Muscle layer of duodenum (tissue), 2 donors: Measurements from ENCODE around the gene TRIM52.
"Not testable (repeated sequence)": the region's sequence is repeated elsewhere in the genome, so short reads cannot be mapped to it uniquely, and the experiment has no call there.

Experiments used
- H3K27ac ChIP-seq: one replicate; pipeline ENCODE4 v1.7.0; 2013; ENCODE audit warnings: mild to moderate bottlenecking, low read length
- H3K27me3 ChIP-seq: one replicate; pipeline ENCODE4 v1.7.0; 2013; ENCODE audit warnings: low read depth, mild to moderate bottlenecking, control low read depth, low read length
- H3K36me3 ChIP-seq, 2 donors: one replicate each; pipeline ENCODE4 v1.7.0; 2013; ENCODE audit warnings: low read length in 2 of 2, control low read depth in 1 of 2, mild to moderate bottlenecking in 1 of 2; ENCODE audit not compliant: insufficient read depth in 2 of 2, control insufficient read depth in 1 of 2
- H3K4me1 ChIP-seq, 2 donors: one replicate each; pipeline ENCODE4 v1.7.0; 2013; ENCODE audit warnings: low read length in 2 of 2, mild to moderate bottlenecking in 2 of 2, control low read depth in 1 of 2, moderate library complexity in 1 of 2; ENCODE audit not compliant: insufficient read depth in 2 of 2, control insufficient read depth in 1 of 2
- H3K4me3 ChIP-seq, 2 donors: one replicate each; pipeline ENCODE4 v1.7.0; 2013; ENCODE audit warnings: low read length in 2 of 2, low read depth in 1 of 2, mild to moderate bottlenecking in 1 of 2
- H3K9me3 ChIP-seq, 2 donors: one replicate each; pipeline ENCODE4 v1.7.0; 2013; ENCODE audit warnings: low read length in 2 of 2, control low read depth in 1 of 2, mild to moderate bottlenecking in 1 of 2; ENCODE audit not compliant: control insufficient read depth in 1 of 2
- donor health status: healthy.

TRIM52 gene

GRCh38 chr5:181271081-181271480 is 10.1 kb upstream of the TRIM52 start:
- no peak overlapping the region for H3K4me3 ChIP-seq
- H3K27ac ChIP-seq, result no peak overlapping the region
- no peaks in the 10 kb centered on the region for H3K36me3 ChIP-seq
- no peaks in the 10 kb centered on the region for H3K27me3 ChIP-seq
- H3K9me3 ChIP-seq, result no peaks in the 10 kb centered on the region
- H3K4me1 ChIP-seq, result no peaks in the 10 kb centered on the region

DNA sequence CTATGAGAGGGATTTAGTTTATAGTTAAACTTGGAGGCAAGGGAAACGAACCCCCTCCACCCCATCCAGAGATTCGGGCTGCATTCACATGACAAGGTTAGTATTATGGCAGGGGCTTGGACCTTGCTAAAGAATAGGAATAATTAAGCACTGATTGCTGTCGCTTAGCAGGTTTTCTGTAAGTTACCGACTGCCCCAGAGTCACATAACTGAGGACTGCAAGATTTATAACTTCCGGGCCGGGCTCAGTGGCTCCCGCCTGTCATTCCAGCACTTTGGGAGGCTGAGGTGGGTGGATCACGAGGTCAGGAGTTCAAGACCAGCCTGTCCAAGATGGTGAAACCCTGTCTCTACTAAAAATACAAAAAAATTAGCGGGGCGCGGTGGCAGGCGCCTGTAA is 7.0 kb upstream of the TRIM52 start:
- not testable (repeated sequence) for H3K27ac ChIP-seq, H3K4me3 ChIP-seq, H3K9me3 ChIP-seq, H3K27me3 ChIP-seq, H3K4me1 ChIP-seq
- peaks cover 6 to 17% of the 10 kb centered on the region in 2 donors for H3K36me3 ChIP-seq

DNA sequence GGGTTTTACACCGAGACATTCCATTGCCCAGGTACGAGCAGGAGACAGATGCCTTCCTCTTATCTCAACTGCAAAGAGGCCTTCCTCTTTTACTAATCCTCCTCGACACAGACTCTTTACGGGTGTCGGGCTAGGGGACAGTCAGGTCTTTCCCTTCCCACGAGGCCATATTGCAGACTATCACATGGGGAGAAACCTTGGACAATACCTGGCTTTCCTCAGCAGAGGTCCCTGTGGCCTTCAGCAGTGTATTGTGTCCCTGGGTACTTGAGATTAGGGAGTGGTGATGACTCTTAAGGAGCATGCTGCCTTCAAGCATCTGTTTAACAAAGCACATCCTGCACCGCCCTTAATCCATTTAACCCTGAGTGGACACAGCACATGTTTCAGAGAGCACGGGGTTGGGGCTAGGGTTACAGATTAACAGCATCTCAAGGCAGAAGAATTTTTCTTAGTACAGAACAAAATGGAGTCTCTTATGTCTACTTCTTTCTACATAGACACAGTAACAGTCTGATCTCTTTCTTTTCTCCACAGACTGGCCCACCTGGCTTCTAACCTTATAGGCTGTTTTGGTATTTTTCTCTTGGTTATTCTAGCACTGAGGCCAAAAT is 6.5 kb upstream of the TRIM52 start:
- H3K27me3 ChIP-seq, H3K27ac ChIP-seq, H3K4me3 ChIP-seq, H3K4me1 ChIP-seq, H3K9me3 ChIP-seq: not testable (repeated sequence)
- peaks cover 6 to 17% of the 10 kb centered on the region in 2 donors for H3K36me3 ChIP-seq

DNA sequence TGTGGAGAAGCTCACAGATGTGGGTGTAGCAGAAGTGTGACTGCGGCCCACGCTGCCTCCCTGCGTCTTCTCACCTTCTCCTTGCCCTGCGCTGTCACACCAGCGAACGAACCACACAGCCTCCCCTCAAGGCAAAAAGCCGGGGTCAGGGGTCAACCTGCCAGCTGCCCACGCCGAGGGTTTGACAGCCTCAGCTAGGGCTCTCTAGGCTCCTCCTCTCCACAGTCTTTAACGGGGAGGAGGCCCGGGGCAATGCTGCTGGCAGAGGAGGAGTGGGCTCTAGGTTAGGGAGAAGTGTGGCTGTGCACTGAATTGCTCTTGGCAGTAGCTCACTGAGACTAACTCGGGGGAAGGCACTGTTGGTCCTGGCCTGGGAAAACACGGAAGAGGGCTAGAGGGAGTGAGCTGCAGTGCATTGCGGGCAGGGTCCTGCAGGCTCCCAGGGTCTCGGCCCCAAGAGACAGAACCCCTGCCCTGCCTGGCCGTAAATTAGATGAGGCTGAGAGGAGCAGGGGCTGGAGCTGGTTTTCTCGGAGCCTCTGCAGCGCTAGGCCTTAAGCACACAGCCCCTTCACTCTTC is 4.2 kb upstream of the TRIM52 start:
- peaks cover 6 to 17% of the 10 kb centered on the region in 2 donors for H3K36me3 ChIP-seq

DNA sequence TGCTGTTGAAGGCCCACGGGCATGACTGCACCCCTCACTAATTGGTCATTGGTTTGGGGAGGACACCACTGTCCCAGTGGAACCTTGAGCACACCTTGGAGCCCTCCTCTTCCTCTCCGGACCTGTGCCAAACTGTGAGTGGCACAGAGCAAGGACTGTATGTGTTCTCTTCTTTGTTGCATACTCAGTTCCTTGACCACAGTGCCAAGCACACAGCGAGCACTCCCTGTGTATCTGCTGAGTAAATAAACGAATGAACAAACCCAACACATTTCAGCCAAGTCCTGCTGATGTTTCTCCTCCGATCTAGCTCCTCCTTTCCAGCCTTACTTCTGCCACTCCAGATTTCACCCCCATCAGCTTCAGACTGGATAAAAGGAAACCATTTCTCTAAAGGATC is 2.7 kb upstream of the TRIM52 start:
- peaks cover 12 to 23% of the 10 kb centered on the region in 2 donors for H3K4me1 ChIP-seq
- peaks cover 6 to 17% of the 10 kb centered on the region in 2 donors for H3K36me3 ChIP-seq
- no peak overlapping the region for H3K27ac ChIP-seq
- no peaks in the 10 kb centered on the region for H3K27me3 ChIP-seq
- H3K9me3 ChIP-seq, result no peaks in the 10 kb centered on the region
- no peak overlapping the region for H3K4me3 ChIP-seq

More for the DNA sequence above, 4.2 kb upstream of the TRIM52 start:
- peaks cover under 1 to 7% of the 10 kb centered on the region in 2 donors for H3K4me1 ChIP-seq
- H3K9me3 ChIP-seq, result no peaks in the 10 kb centered on the region
- H3K27ac ChIP-seq, result no peak overlapping the region
- H3K4me3 ChIP-seq, result no peak overlapping the region
- no peaks in the 10 kb centered on the region for H3K27me3 ChIP-seq

- Histone ChIP-seq H3K27me3 (no peaks in the 10 kb centered on the region), H3K9me3 (no peaks in the 10 kb centered on the region), H3K4me1 (peaks cover 18 to 44% of the 10 kb centered on the region in 2 donors), H3K36me3 (peaks cover 6 to 17% of the 10 kb centered on the region in 2 donors), H3K4me3 (peak overlapping the region; percentile 83 to 88), H3K27ac (peak overlapping the region; percentile 96)
Observed at GRCh38 chr5:181261320-181262049, 542 bp upstream of the TRIM52 start.

GRCh38 chr5:181259974-181260719 is 796 bp downstream of the TRIM52 start:
- H3K27me3 ChIP-seq, result no peaks in the 10 kb centered on the region
- H3K36me3 ChIP-seq, result peaks cover 6 to 16% of the 10 kb centered on the region in 2 donors
- H3K4me3 ChIP-seq, result peak overlapping the region; percentile 83 to 88
- H3K27ac ChIP-seq, result peak overlapping the region; percentile 96
- H3K4me1 ChIP-seq, result peaks cover 20 to 55% of the 10 kb centered on the region in 2 donors
- no peaks in the 10 kb centered on the region for H3K9me3 ChIP-seq

DNA sequence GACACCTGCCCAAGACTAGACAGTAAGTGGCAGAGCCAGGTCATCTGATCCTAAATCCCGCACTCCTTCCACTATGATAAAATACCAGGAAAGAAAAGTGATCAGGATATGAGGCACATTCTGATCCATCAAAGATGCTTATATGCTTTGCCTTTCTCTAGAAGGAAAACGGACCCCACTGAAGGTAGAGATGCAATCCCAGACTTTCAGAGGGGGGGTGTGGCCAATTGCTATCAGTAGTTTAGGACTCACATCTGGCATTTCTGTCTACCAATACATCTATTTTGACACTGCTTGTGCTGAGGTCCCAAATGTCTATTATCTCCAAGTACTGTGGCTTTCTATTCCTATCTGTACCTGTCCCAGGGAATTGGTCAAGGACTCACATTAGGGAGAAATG is 1.7 kb downstream of the TRIM52 start:
- H3K4me3 ChIP-seq, result peak overlapping the region; percentile 83 to 88
- H3K4me1 ChIP-seq, result peaks cover 20 to 58% of the 10 kb centered on the region in 2 donors
- H3K27ac ChIP-seq, result peak overlapping the region; percentile 96
- H3K36me3 ChIP-seq, result peaks cover 6 to 10% of the 10 kb centered on the region in 2 donors
- no peaks in the 10 kb centered on the region for H3K27me3 ChIP-seq
- no peaks in the 10 kb centered on the region for H3K9me3 ChIP-seq

DNA sequence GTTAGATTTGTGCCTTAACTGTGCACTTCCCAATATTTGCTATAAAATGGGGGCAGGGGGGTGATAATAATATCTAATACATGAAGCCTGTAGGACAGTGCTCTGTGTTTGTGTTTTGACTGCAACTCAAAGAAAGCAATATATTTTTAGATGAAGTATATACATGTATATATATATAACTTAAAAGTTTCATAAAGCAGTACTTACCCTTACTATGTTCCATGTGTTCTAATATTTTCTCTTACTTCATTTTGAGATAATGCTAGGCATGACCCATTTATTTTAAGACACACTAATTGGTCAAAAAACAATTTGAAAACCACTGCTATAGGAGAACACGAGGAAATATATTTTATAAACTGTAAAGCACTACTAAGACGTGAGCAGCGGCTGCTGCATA is 2.4 kb downstream of the TRIM52 start:
- Histone ChIP-seq H3K27ac (no peak overlapping the region), H3K4me3 (peak overlapping the region; percentile 83 to 88), H3K9me3 (no peaks in the 10 kb centered on the region), H3K36me3 (peaks cover 1 to 4% of the 10 kb centered on the region in 2 donors), H3K27me3 (no peaks in the 10 kb centered on the region), H3K4me1 (peaks cover 20 to 59% of the 10 kb centered on the region in 2 donors)

DNA sequence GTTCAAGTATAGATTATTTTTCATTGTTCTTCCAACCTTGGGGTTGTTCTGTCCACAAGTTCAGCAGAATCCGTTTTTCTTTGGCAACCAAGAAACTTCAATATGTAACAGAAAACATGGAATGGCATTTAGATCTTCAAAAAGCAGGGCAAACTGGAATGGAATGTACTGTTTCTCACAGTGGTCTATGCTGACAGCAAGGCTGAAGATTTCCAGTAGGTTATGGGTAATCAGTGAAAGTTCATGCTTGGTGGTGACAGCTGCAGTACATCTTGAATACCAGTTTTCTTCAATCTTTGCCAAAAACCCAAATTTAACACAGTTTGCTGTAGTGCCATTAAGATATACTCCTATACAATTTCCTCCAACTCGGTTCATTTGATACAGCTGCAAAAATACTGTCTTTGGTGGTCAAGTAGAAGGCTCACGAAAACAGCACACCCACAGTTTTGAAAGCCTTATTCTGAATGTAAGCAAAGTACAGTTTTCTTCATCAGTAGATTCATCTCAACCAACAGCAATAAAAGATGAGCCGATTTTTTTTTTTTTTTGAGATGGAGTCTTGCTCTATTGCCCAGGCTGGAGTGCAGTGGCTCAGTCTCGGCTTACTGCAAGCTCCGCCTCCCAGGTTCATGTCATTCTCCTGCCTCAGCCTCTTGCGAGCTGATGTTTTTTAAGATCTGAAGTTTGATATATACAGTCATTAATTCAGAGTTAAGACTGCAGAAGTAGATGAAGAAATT is 4.9 kb downstream of the TRIM52 start:
- Histone ChIP-seq H3K27ac (no peak overlapping the region), H3K36me3 (peaks cover 0 to 3% of the 10 kb centered on the region in 2 donors), H3K4me1 (peaks cover 20 to 60% of the 10 kb centered on the region in 2 donors), H3K27me3 (no peaks in the 10 kb centered on the region), H3K9me3 (no peaks in the 10 kb centered on the region), H3K4me3 (no peak overlapping the region)
